GM20431 (cell line): ENCODE measurements around the gene MYO16.

Source experiments
- in situ Hi-C: fragments of 300-500 bp; cut with MseI, MboI; formaldehyde crosslinking; loops from one replicate; pipeline ENCODE4 v1.15.0; 2020; ENCODE audit warnings: low sequenced_read_pairs; ENCODE audit not compliant: unreplicated experiment

The MYO16 gene

DNA sequence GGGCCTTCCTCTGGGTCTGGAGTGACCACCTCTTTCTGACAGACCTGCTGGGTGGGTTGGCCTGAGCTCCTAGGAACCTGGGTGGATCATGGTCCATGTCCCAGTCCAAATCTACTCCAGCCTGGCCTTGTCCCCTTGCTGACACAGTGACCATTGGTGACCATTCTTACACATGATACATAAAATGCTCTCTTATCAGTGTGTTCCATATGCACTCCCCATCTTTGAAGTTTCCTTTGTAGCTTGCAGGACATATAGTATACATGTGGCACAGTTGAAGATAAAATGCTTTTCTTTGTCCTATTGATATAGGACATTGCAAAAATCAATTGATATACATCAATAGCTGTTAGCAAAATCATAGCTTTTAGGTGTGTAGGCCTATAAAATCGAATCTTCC, 291.8 kb downstream of the MYO16 start:
- in situ Hi-C loops = loop anchor here (25.0 kb wide), 1 partner anchor 584 kb away; no protein-coding TSS in a partner anchor

DNA sequence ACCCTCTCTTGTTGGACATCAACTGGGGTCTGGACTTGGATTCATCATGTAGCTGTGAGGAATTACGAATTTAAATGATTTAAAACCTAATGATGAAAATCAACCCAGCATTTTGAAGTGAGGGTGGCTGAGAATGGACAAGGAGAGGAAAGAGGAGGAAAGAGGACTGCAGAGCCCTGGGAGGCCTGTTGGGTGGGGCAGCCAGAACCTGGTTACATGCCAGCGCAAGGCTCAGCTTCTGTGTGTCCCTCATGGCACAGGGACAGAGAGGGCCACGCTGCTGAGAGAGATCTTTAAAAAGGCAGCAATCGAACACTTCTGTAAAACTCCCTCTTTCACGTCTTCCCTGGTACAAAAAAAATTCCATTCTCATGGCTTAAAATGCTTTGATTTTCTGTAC, 292.7 kb downstream of the MYO16 start:
- in situ Hi-C loops = loop anchor here (25.0 kb wide), 1 partner anchor 585 kb away; no protein-coding TSS in a partner anchor

DNA sequence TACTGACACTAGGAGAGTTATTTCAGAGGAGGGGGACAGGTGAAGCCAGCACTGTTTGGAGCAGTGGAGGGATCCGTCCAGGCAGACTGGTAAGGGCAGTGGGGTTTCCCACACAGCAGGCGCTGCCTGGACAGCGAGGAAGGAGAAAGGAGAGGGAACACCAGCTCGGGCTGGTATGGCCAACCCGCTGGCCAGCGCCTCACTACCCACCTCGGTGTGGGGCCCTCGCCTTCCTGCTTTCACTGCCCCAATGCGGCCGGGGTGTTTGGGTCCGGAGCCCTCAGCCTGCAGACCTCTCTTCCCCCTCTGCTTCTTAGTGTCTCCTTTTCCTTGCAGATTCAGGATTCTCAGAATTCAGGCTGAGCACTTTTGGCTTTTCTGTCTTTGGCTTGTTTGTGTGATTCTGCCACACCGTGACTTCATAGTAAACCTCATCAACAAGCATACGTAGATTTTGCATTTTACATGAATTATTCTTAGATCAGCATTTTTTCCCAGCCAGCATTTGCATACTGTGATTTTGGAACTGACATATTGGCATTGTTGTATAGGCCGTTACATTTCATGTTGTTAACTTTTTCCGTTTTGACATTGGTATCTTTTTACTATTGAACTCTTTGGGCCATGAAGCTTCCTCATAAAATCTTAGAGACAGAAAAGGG, 294.1 kb downstream of the MYO16 start:
- in situ Hi-C loops = loop anchor here (25.0 kb wide), 1 partner anchor 586 kb away; no protein-coding TSS in a partner anchor

DNA sequence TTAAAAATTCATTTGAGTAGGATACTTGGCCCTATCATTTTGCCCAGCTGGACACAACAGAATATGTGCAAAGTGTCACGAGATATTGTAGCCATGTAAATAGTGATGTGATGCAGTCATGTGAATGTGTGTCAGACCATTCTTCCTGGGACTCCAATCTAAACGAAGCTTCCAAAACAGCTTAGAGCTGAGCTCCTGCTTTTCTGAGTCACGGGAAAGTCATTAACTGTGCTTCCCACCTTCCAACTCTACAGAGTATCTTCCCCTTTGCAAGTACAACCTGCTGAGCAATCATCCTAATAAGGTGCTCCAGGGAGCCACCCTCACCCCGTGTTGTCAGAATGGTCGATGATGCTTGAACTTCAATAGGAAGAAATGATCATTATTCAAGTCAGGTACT, 294.7 kb downstream of the MYO16 start:
- in situ Hi-C loops = loop anchor here (25.0 kb wide), 1 partner anchor 587 kb away; no protein-coding TSS in a partner anchor

DNA sequence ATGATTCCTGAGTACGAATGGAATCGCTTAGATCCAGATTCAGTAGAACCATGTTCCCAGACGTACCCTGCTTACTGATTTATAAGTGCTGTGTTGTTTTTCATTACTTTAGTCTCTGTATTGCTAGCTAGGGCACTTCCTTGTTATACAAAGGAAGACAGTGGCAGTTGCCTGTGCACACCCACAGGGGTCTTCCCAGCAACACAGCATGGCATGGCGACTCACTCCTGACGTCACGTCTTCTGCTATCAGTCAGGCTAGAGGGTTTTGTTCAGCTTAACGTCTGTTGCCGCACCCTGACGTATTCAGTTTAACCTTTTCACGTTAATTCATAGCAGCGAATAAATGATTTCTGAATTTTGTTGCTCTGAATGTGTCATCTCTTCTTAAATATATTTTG, 295.1 kb downstream of the MYO16 start:
- in situ Hi-C loops = loop anchor here (25.0 kb wide), 1 partner anchor 587 kb away; no protein-coding TSS in a partner anchor

DNA sequence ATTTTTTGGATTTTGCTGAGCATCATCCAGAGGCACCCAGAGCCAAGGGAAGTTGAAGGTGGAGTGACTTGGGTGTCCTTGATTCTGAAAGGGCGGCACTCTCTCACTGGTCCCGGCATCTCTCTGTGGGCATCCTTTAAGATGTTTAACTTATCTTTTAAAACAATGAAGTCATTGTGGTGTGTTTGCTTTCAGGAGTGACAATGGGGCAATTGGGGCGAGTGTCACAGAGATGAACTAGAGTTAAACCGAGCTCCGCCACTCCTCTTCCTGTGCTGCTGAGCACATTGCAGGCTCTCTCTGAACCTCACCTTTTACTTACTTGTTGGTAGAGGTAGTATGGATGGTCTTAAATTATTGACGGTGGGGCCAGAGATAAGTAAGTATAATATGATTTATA, 295.7 kb downstream of the MYO16 start:
- in situ Hi-C loops = no loop called here

DNA sequence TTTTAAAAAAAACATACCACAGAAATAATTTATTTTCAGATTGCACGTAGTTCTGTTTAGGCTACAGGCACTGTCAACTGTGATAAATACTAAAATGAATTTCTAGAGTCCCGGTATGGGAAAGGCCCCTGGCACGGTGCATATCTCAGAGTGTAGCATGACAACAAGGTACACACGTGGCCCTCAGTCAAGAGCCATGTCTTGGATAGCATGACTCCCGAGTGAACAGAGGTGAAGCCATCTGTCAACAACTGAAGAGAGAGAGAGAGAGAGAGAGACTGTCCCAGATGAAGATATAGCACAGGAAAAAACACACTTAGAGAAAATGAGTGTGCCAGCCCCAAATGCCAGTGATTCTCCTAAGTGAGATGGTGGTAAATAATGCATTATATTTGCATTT, 297.5 kb downstream of the MYO16 start:
- in situ Hi-C loops = no loop called here

DNA sequence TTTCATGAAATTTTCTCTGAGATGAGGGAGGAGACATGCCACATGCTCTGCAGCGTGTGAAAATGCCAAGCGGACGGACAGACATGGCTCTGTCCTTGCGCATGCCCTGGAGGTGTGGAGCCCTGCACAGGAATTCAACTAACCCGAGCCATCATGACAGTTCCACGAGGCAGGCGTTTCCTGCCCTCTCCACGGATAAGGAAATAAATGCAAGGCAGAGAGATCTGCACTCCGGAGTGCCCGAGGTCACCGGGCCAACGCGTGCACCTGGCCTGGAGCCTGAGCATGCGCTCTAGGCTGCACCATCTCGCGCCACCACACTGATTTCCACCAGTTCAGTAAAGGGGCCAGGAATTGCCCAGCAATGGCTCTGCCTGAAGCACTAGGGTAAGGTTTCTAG, 298.2 kb downstream of the MYO16 start:
- in situ Hi-C loops = no loop called here

DNA sequence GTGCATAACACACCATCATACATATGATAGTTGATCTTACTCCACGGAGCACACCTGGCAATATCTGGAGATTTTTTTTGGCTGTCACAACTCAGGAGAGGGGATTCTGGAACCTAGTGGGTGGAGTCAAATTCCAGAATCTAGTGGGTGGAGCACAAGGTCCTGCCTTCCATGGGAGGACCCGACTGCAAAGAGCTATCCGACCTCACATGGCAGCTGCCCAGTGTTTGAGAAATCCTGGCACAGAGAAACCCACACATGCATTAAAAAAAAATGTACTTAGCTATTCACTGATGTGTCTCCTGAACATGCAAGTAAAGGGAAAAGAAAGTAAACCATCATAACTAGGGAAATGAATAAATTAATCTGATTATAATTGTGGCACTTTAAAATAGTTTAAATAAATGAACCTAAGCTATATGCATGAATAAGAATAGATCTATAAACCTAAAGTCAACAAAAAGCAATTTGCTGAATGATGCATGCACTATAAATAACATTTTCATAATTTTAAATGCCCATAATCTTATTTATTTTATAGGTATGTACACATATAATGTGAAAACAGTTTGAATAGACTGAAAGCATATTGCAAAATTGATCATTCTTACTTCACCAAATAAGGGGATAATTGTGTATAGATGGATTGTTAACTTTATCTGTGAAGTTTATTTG, 300.3 kb downstream of the MYO16 start:
- in situ Hi-C loops = no loop called here

DNA sequence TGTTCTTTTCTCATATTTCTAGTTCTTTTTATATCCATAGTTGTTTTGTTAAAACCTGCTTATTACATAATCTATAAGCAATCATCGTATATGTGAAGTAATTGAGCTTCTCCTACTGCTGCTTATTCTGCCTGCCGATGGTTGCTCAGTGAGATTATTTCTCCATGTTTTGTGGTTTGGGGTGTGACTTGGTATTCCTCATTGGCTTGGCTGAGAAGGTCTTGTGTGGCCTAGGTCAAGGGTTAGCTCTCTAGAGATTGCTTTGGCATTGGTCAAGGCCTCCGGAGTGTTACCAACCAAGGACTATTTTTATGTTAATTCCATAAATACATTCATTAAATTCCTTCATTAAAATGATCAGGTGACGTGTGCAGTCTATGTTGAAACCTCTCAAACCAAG, 302.8 kb downstream of the MYO16 start:
- in situ Hi-C loops = no loop called here

DNA sequence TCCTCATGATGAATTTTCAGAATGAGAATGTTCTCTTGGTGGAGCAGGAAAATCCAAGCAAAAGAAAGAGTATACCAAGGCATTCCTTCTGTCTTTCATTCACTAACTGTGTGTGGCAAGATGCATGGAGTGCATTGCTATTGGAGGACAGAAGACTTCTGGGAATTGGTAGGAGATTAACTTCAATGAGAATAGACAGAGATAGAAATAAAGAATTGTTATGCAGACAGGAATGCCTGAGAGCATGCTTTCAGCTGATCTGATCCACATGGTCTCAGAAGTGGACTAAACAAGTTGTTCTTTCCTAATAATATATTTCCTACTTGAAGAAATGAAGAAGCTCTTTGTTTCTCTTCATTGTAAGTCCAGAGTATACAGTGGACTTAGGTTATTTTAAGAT, 303.6 kb downstream of the MYO16 start:
- in situ Hi-C loops = no loop called here

DNA sequence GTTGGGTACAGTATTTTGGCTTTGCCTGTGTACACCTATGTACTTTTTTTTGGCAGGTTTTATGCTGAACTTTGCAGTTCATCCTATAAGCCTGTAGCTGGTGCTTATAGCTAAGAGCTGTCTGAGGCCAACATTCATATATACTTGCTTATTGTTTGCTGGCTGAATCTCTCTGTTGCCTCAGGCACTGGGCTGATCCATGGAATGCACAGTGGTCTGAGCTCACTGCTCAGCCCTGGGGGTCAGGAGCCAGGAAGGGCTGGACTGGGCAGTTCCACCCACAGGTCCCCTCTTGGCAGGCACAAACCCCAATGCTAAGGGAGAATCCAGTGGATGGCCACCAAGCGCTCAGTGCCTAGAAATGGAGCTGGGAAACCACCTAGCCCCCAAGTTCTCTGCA, 308.7 kb downstream of the MYO16 start:
- in situ Hi-C loops = no loop called here

DNA sequence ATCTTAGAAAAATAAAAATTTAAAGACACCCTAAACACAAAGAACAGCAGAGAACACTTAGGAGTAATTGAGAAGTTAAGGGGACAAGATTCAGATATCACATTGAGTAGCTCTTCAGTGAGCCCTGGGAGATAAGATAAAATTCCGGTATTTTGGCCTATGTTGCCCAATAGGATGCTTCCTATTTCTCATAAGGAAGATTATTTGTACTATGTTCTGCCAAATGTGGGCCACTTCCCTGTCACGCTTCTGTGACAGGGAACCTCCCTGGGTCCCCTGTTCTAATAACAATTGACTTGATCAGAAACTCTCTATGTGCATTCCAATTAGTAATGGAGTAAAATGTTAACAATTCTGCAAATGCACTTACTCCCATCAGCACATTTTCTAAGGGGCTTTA, 310.7 kb downstream of the MYO16 start:
- in situ Hi-C loops = no loop called here

DNA sequence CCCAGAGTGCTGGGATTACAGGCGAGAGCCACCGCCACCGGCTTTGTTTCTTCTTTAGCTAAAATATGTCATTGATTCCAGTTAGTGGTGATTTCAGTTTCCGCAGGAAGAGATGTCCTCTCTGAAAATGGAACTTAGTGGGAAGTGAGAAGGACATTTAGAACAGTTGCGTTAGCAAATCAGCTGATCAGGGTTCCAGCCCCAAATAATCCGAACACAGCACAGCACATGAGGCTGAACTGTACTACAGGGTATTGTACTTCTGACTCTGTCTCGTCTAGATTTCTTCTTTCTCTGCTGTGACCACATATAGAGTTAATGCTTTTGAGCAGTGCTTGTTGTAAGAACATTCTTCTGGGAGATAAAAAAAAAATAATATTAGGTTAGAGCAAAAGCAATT, 314.4 kb downstream of the MYO16 start:
- in situ Hi-C loops = no loop called here

DNA sequence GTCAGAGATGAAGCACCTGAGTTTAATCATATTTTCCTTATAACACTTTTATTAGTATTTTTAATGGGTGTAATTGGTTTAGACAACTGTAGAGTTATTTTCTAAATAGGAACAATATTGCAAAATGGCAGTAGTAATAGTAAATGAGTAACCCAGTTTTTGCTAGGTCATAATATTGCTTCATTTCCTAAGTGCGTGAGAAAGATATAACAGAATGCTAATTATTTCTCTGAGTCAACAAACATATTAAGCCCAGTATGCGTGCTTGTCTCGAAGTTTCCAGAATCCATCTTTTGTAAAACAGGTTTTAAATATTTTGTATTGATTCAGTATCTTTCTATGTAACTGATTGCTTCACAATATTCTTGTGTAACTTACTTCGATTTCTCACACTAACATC, 315.3 kb downstream of the MYO16 start:
- in situ Hi-C loops = no loop called here

DNA sequence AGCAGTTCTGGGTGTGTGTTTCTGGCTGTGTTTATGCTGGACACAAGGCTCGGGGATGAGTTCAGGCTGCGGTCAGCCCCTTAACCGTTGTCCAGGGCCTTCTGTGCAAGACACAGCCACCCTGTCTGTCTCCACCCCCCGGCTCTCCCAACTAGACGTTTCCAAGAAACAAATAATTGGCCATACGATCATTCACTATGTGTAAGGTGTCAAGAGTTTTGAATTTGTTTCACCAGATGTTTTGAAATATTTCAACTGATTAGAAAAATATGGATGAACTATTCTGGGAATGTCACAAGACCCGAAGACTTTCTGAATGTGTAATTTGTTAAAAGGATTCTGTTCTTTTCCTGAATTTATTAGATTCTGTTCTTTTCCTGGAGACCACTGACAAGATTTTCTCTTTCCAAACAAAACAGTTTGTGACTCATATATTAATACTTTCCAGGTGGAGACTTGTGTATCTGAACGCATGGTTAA, 318.2 kb downstream of the MYO16 start:
- in situ Hi-C loops = no loop called here

DNA sequence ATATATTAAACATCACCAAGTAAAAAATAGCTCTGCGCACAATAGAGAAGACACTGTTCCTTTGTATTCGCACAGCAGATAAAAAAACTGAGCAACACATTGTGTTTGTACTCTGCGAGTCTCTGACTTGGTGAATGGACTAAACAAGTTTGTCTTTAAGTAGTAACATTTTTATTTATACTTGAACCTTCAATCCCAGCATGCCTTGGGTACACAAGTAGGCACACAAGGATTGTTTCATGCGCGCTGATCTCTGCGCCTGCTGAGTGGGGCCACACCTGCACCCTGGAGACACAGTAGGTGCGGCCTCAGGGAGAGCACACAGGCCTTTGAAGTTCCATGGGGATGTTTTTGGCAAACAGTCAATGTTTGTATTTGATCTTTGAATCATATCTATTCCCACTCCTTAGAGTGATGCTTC, 318.9 kb downstream of the MYO16 start:
- in situ Hi-C loops = no loop called here

DNA sequence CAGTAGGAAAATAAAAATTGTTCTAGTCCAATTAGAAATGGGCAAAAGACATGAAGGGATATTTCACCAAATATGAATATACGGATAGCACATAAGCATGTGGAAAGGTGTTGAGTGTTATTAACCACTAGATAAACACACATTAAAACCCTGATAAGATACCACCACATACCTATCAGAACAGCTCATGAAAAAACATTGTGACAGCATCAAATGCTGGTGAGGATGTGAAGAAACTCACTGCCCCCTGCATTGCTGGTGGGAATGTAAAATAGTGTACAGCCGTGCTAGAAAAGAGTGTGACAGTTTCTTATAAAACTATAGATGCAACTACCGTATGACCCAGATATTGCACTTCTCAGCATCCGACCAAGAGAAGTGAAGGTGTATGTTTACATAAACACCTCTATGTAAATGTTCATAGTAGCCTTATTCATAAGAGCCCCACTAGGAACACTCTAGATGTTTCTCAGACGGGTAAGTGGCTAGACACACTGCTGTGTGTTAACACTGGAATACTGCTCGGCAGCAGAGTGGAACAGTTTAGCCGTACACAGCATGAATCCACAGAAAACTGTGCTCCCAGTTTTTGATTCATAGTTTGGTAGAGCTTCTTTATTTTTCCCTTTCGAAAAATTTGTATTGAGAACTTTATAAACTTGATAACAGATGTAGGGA, 321.1 kb downstream of the MYO16 start:
- in situ Hi-C loops = loop anchor here (25.0 kb wide), 1 partner anchor 1162 kb away; no protein-coding TSS in a partner anchor

DNA sequence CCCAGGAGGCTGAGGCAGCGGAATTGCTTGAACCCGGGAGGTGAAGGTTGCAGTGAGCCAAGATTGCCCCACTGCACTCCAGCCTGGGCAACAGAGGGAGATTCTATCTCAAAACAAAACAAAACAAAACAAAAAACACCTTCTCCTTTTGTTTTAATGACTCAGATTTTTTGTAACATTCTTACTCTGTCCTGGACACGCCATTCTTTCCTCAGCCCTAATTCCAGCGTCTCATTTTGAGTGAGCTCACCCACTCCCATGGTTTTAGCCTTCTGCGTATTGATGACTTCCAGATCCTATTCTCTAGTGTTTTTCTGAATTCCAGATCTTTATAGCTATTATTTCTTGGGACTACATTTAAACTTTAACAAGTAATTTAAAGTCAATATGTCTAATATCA, 326.3 kb downstream of the MYO16 start:
- in situ Hi-C loops = loop anchor here (25.0 kb wide), 1 partner anchor 1157 kb away; no protein-coding TSS in a partner anchor

DNA sequence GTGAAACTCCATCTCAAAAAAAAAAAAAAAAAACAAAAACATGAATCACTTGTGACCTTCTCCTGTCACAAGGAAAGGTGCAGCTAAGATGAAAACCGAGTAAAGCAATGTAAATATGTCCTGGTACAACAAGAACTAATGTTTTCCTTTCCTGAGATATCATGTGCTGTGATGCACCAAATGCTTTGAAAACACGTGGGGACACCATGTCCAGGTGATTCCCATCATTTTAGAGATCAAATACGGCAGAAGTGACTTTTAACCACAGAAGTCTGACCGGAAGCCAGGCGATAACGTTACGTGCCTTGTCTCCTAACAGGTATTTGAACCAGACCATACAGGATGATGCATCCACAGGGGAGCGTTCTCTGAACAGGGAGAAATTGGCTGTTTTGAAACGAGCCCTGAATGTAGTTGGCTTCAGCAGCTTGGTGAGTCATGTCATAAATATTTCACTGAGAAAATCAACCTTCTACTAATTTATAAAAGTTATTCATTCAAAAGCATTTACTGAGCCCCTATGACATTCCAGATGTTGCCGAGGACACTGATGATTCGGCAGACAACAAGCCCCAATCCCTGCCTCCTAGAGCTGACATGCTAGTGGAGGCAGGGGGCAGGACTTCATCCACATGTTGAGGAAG, 328.1 kb downstream of the MYO16 start:
- in situ Hi-C loops = loop anchor here (25.0 kb wide), 1 partner anchor 1155 kb away; no protein-coding TSS in a partner anchor
